ENCODE data around the gene C18orf32.
"Not testable (repeated sequence)": the region's sequence is repeated elsewhere in the genome, so short reads cannot be mapped to it uniquely, and the experiment has no call there.

Gene C18orf32

DNA sequence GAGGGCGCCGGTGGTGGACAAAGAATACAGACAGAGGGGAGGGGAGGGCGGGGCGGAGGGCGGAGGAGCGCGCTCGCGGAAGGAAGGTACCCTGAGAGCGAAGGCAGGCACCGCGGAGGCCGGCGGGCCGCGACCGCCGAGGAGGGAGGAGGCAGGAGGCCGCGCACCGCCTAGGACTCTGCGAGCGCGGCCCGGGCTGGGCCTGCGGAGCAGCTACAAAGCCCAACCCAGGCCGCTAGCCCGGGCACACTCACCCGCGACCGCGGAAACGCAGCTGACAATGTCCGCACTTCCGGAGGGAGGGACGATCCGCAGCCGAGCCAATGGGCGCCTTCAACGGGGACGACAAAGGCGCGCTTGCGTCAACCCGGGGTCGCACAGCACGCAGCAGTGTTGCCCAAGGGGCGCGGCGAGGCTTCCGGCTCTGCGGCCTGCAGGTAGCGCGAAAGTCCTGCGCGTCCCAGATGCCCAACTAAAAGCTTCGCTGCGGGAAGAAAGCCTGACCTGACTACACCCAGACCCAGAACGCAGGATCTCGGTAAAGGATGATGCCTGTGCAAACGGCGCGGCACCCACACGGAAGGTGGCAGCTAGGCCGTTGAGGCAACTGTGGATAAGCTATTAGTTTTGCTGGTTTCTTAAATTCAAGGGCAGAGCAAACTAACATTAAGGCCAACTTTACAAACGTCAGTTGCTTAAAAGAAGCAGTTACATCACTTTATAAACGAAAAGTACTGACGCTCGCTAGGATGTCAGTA, at the start of gene C18orf32:
TSS of gene C18orf32 (minus strand) at position 282 of the 758 bp plus-strand sequence. CDS start 3,486 bp downstream, outside the sequence.
- DNase-seq = peak; percentile 94

DNA sequence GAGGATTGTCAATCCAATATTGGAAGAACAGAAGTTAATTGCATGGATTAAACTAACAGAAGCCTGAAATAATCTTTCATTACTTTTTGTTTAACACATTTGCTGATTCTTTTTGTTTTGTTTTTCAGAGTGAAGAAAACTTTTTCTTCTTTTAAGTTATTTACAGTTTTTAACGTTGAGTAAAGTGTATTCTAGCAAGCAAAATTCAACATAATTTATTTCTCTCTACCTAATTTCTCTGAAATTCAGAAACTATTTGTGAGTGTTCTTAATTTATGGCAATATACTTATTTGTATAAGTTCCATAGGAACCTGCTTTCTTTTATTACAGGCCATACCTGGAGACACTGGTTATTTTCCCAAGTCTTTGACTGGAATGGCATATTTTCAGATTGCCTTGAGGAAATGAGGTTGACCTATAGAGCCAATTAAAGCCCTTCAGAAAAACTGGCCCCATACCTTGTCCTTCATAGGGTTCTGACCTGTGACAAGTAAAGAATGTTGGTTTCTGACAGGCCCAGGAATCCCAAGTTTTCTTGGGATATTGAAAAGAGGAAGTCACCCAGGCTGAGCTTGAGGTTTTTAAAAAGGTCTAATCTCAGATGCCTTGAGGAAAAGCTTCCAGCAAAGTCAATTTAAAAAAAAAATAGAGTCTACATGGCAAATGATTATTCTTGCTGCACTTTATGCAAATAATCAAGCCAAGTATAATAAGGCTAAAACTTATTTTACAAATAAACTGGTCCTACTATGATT, 48.0 kb upstream of the C18orf32 start:
- DNase-seq = no peak

DNA sequence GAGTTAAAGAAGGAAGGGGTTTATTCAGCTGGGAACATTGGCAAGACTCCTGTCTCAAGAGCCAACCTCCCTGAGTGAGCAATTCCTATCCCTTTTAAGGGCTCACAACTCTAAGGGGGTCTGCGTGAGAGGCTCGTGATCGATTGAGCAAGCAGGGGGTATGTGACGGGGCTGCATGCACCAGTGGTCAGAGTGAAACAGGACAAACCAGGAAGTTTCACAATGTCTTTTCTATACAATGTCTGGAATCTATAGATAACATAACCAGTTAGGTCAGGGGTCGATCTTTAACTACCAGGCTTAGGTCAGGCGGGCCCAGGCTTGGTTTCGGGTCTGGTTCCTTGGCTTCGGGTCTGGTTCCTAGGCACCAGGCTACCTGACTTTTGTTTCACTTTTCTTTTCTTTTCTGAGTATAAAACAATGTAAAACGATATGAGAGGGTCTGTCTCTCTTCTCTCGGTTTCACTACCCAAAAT, 44.7 kb upstream of the C18orf32 start:
- no peak for DNase-seq

DNA sequence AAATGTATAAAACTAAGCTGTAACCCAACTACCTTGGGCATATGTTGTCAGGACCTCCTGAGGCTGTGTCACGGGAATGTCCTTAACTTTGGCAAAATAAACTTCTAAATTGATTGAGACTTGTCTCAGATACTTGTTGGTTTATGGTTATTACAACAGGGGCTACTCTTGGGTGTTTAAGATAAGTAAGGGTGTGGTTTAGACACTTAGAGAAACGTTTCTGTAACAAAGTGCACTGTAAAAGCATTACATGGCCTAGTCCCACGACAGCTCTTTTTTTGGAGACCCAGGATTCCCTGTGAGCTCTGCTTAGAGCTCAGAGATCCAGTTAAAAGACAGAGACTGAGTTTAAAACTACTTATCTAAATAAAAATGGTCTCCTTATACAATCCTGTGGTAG, 42.6 kb upstream of the C18orf32 start:
- DNase-seq = no peak

DNA sequence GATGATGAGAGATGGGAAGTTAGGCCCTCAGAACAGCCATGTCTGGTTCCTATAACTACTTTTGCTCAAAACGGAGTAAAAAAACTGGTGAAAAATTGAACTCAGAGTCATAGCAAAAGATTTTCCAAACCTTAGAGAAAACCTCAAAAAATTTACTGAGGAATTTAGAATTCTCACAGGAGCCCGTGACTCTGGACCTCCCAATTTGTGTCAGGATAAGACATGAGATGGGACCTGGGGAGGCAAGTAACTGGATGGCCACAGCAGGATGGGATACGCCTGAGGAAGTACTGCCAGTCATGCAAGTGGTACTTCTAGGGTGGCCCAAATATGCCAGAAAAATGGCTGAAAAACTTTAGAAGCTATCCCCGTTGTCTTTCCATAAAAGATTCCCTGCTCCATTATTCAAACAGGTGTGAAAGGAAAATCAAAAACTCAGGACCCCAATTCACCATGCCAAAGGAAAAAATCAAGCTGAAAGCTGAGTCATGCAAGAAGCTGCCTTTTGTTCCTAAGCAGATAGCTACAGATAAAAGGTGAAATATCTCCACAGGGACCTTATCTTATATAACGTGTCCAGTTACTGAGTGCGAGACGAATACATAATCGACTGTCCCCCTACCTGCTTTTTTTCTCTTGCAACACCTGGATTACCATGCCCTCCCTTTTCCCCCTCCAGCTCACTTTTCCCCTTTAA, 40.7 kb upstream of the C18orf32 start:
- DNase-seq = no peak

DNA sequence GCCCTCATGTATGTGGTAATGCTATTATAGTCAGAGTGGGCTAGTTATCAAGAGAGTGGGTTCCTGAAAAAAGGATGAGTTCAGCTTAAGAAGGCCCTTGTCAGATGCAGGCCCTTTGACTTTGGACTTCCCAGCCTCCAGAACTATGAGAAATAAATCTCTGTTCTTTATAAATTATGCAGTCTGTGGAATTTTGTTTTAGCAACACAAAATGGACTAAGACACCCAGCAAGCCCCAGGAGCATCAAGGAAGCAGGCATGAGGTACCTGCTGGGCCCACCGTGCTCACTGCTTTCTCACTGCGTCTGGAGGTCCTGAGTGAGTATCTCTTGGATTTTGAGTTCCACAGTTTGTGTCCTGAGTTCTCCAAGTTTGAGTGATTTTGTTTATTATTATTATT, 38.9 kb upstream of the C18orf32 start:
- DNase-seq = no peak

DNA sequence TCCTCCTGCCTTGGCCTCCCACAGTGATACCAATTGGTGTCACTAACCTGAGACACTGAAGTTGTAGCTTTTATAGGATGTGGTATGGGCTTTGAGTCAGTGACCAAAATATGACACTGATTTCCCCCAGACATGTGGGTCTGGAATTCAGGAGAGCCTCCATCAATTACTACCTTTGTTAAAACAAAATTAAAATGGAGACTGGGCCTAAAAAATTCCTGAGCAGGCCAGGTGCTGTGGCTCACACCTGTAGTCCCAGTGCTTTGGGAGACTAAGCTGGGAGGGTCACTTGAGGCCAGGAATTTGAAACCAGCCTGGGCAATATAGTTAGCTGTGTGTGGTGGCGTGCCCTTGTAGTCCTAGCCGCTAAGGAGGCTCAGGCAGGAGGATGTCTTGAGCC, 37.9 kb upstream of the C18orf32 start:
- no peak for DNase-seq

DNA sequence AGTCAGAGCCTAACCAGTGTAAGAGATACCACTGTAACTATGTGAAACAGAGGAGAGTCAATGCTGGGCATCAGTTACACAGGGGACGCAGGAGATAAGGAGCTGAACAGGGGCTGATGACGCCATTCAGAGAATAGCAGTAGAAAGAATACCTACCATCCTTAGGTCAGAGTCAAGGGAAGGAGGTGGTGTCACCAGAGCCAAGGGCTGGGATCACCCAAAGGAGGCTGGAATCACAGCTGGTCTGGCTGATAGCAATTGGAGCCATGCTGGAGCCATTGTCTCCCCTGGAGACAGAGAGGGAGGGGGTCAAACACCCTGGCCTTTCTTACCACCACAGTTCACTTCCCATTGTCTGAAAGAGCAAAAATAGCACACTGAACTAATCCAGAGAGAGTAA, 37.3 kb upstream of the C18orf32 start:
- no peak for DNase-seq

DNA sequence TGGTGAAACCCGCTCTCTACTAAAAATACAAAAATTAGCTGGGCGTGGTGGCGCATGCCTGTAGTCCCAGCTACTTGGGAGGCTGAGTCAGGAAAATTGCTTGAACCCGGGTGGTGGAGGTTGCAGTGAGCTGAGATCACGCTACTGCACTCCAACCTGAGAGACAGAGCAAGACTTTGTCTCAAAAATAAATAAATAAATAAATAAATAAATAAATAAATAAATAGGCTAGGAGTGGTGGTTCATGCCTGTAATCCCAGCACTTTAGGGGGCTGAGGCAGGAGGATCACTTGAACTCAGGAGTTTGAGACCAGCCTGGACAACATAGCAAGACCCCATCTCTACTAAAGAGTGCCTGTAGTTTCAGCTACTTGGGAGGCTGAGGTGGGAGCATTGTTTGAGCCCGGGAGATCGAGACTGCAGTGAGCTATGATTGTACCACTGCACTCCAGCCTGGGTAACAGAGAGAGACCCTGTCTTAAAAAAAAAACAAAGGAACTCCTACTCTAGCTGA, 36.6 kb upstream of the C18orf32 start:
- not testable (repeated sequence) for DNase-seq

DNA sequence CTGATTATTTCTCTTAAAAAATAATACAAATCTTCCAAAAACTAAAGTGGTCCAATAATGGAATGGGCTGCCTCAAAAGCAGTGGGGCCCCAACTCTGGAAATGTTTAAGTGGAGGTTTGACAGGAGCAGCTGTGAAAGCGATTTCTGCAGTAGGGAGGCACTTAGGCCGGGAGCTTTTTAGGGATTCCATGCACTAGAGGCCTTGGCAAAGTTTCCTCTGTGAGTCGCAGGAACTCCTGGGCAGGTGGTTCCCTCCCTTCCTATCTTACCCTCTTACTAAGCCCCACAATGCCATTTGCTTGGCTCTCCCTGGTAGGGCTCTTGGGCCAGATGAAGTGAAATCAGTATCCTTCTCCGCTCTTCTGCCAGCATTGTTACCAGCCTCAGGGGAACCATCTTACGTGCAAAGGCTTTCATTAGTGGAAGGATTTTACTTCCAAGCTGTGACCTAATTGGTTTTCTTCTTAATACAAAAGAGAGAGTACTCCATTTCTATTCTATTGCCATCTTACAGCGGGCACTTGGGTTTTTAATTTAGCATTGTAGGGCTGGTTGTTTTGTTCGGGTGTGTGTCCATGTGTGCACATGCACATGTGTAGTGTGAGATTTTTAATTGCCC, 34.3 kb upstream of the C18orf32 start:
- no peak for DNase-seq

DNA sequence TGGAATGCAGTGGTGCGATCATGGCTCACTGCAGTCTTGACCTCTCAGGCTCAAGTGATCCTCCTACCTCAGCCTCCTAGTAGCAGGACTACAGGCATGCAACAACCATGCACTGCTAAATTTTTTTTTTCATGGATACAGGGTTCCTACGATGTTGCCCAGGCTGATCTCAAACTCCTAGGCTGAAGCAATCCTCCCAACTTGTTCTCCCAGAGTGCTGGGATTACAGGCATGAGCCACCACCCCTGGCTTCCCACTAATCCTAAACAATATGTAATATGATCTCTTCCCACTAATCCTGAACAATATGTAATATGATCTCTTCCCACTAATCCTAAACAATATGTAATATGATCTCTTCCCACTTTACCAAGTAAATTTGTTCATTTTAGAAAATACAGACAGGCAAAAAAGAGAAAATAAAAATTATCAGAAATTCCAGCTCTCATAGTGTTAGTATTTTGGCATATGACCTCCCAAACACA, 33.7 kb upstream of the C18orf32 start:
- no peak for DNase-seq

DNA sequence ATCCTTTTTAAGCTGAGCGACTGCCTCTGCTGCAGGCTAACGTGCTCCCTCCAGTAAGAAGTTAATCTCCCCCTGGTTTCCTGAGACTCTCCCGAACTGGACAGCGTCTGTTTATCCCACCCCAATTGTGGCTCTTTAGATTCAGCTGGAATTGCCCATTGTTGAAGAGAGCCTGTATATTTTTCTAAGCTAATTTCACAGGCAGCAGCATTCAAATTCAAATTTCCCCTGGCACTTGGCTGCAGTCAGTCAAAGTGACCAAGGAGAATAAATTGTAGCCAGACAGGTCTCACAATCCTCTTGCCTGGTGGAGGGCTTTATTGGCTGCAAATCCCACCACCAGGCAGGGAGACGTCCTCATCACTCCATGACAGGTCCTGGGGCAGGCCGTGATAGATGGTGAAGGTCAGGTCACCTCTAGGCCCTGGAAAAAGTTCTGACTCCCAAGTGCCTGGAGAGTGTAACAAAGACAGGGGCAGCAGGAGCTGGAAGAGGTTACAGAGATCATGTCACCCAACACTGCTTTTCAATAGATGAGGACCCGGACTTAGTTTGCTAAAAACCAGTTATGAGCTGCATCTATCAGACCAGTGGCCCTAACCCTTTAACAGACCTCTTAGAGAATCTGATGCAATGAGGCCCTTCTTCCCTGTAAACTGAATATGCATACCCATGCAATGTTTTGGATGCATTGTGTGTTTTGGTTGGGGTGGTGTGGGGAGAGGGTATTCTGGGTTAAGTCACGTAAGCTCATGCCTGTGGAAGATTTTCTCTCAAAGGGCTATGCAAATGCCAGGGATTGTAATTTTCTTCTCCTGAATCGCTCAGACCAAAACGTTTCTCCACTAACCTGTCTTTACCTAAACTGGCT, 32.3 kb upstream of the C18orf32 start:
- no peak for DNase-seq

DNA sequence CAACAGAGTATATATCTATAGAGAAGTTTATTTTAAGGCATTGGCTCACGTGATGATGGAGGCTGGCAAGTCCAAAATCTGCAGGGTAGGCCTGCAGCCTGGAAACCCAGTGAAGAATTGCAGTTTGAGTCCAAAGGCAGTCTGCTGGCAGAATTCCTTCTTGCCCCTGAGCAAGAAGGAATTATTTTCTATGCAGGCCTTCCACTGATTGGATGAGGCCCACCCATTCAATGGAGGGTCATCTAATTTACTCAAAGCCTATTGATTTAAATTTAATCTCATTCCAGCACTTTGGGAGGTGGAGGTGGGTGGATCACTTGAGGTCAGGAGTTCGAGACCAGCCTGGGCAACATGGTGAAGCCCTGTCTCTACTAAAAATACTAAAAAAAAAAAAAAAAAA, 30.4 kb upstream of the C18orf32 start:
- no peak for DNase-seq

DNA sequence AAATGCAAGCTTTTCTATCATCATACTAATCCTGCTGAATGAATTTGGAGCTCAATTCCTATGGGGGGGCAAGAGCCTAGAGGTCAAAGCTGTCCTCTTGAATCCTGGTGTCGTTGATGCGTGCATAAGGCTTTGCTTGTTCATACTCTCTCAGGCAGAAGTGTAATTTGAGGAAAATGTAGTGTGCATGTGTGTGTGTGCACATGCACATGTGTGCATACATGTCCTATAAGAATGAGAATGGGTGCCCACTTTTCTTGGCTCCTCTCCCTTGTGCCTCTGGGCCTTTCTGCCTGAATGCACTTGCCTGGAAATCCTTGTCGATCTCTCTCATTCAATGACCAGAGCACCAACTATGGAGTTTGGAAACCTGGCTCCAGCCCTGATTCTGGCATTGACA, 28.5 kb upstream of the C18orf32 start:
- DNase-seq = no peak

DNA sequence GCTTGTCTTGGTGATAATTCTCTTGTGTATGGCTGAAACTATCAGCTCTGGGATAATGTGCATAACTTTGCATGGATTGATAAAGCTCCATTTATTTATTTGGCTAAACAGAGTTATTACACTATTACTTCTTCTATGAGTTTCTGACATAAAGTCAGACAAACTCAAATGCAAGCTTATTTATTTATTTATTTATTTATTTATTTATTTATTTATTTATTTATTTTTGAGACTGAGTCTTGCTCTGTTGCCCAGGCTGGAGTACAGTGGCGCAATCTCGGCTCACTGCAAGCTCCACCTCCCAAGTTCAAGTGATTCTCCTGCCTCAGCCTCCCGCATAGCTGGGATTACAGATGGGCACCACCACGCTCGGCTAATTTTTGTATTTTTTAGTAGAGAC, 28.0 kb upstream of the C18orf32 start:
- not testable (repeated sequence) for DNase-seq

DNA sequence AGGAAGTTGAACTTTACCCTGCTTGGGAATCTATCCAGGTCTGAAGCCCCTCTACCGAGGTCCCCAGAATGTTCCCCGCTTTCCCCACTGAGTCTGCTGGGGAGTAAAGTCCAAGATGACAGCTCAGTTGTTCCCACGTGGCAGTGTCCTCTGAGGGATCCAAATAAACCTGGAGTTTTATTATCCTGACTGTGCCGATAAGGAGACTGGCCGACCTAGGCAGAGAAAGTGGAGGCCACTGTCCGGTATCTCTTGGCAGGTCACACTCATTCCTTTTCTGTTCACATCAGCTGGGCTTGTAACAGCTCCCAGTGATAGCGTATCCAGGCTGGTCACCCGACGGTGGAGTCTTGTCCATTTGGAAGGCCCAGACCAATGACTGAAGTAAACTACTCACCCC, 27.5 kb upstream of the C18orf32 start:
- no peak for DNase-seq

DNA sequence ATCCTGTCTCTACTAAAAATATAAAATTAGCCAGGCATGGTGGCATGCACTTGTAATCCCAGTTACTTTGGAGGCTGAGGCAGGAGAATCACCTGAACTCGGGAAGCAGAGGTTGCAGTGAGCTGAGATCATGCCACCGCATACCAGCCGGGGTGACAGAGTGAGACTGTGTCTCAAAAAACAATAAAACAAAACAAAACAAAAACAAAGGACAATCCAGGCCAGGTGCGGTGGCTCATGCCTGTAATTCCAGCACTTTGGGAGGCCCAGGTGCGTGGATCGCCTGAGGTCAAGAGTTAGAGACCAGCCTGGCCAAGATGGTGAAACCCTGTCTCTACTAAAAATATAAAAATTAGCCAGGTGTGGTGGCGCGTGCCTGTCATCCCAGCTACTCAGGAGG, 25.8 kb upstream of the C18orf32 start:
- not testable (repeated sequence) for DNase-seq

DNA sequence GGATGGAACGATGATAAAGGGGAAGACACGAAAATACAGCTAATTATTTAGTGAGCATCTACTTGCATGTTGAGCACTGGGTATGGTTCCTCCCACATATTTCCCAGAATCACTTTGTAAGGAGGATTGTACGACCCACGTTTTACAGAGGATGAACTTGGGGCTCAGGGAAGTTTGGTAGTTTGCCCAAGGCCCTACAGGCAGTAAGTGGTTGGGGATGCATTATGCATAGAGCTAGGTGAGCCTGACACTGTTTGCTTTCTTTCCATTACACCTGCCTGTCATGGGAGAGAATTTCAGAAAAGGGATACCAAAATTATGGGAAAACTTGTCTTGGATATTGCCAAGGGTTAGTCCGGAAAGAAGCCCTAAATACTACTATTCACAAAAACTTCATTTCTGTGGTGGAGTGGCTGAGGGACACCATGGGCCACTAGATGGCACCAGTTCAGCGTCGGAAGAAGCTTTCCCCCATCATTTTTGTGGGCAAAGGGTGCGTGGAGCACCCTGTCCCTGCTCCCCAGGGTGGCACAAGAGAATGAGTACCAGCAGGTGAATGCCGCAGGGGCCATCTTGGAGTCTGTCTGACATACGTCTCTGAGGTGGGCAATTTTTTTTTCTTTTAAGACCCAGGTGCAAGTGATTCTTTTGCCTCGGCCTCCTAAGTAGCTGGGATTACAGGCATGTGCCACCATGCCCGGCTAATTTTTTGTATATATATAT, 23.5 kb upstream of the C18orf32 start:
- DNase-seq = peak; percentile 55

DNA sequence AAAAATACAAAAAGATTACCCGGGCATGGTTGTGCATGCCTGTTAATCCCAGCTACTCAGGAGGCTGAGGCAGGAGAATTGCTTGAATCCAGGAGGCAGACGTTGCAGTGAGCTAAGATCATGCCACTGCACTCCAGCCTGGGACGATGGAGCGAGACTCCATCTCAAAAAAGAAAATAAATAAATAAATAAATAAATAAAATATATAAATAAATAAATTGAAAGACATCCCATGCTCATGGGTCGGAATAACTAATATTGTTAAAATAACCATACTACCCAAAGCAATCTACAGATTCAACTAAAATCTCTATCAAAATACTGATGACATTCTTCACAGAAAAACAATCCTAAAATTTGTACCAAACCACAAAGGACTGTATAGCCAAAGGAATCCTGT, 19.4 kb upstream of the C18orf32 start:
- not testable (repeated sequence) for DNase-seq

DNA sequence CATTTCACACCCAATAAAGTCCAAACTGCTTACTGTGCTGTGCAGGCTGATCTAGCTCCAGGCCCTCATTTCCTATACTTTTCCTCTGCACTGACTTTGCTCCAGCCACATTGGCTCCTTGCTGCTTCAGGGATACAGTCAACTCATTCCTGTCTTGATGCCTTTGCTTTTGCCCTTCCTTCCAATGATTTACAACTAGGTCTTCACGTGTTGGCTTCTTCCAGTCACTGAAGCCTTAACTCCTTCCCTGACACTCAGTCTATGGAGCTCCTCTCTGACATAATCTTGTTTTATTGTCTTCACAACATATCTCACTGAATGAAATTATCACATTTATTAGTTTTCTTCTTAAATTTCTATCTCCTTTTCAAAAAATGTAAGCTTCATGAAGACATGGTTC, 16.9 kb upstream of the C18orf32 start:
- DNase-seq = no peak

All from activated CD8-positive, alpha-beta memory T cell treated with anti-CD3 and anti-CD28 coated beads, Interleukin-2, amount 50 U/mL, for 4 hours (primary cell).